ENCODE measurements around the gene CACNA2D3.

CACNA2D3 gene

DNA sequence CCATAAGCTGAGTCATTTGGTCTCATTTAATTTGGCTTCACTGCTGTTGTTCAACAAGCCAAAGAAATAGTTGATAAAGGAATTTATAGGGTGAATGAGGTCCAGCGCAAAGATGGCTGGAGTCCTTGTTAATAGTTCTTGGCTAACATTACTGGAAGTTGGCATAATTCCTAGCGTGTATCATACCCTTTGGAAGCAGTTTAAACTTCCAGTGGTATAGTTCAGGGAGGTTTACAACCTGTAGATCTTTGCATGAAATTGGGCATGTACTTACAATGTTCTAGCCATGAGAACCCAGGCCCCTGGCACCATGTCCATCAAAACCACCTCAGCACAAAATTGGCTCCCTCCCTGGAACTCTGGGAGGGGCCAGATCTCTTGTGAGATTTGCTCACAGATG lies 424.7 kb downstream of the CACNA2D3 start:
- no peak for DNase-seq

DNA sequence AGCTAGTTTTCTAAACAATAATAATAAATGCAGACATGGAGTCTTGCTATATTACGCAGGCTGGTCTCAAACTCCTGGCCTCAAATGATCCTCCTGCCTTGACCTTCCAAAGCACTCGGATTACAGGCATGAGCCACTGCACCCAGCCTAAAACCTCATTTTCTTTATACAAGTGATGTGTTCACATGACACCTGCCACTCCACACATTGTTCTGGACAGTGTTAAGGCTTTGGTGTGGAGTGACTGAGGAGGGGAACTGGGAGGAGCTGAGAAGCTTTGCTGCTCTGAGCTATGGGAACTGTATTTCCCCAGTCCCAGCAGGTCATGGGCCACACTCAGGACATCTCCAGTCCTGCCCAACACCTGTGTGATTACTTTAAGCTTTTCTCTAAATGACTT lies 425.5 kb downstream of the CACNA2D3 start:
- no peak for DNase-seq

DNA sequence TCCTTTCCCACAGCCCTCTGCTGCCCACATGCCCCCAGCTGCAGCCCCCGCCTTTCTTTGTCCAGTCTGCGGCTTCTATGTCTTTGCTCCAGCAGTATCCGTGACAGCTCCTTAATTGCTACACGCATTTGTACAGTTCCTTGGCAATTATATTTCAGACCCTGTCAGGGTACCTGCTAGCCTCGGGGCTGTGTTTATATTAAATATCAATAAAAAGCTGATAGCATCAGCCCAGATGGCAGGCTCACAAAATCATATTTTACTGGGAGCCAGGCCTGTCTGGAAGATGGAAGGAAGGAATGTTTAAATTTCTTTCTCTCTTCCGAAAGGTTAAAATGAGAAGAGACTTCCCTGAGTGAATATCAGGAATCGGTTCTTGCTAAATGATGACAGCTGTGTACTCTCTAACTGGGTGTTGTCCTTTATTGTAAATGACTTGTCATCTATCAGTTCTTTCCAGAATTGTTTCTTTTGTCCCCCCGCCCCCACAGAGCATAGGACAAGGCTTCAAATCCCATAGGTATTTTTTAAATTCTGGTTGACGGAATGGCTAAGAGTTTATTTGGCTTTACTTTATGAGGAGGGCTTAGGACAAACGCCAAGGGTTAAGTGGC lies 427.4 kb downstream of the CACNA2D3 start:
- no peak for DNase-seq

DNA sequence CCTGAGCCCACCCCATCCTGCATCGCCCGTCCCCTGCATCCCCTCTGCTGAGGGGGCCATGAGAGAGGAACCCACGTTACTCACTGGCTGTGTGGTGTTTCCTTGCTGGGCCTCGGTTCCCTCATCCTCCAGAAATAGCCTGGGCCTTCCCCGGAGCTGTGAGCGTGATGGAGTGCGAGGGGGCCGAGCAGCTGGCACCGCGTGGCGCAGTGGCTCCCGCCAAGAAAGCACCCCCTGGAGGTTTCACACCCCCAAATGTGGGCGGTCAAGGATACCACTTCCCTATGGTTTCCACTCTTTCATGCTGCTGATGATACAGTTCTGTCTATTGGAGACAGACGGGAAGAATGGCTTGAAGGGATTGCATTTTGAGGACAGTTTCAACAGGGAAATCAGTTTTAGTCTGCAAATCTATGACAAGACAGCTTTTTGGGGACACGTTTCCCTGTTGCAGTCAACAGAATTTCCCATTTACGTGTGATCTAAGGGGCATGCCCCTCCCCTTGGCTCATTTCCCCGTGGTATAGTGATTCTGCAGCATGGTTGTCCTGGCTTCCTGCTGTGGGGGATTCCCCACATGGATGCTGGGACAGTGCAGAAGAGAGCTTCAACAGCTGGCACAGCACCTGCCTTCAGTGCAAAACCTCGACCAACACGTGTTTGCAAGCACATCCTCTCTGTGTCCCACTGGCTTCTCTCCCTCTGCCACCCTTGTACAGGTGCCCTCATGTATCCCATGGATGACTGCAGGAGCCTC lies 428.0 kb downstream of the CACNA2D3 start:
- no peak for DNase-seq

DNA sequence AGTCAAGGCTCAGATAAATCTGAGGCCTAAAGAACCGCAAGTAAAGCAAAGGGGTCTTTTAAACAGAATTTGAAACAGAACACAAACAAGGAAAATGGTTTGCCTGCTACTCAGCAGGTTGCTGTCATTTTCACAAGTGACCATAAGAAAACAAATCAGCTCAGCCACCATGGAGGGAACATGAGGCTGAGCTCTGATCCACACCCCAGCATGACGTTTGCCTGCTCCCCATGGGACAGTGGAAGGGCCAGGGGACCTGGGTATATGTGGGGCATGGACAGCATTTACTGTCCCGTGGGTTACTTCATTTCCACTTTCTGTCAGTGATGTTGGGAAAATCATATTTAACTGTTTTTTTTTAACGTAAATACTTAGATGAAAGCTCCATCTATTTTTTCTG lies 434.3 kb downstream of the CACNA2D3 start:
- DNase-seq = no peak

DNA sequence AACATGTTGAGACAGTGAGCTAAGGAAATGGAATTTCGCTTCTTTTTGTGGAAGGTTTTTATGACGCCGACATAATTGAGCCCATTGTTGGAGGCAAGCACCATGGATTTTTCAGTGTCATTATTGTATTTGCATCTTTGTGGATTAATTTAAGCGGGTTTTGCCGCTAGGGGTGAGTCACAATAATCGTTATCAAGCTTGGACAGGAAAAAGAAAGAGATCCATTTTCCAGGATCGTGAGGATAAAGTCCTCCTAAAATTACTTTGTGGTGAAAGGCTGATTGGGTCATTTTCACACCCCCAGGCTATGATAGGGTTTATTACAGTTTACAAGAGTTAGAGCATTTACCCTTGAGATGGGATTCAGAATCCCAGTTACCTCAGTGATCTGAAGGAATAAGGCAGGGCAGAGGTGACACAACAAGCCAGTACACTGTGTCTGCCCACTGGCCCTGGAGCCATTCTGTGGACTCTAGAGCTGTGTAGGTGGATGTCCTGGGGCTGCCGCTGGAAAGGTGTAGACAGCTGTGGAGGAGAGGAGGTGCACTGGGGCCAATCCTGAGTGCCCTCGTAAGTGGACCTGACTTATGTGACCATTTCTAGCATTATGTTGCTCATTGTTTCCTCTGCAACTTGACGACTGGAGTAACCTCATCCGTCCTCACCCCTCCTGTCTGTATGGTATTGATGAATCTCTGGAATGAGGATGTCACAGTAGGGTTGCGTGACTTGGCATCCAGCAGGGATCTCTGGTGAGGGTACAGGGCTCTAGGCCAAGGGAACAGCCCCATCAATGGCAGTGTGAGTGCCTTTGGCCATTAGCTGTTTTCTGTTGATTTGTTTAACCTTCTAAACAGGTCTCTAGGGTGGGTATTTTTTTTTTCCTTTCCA lies 435.4 kb downstream of the CACNA2D3 start:
- peak; percentile 61 for DNase-seq

DNA sequence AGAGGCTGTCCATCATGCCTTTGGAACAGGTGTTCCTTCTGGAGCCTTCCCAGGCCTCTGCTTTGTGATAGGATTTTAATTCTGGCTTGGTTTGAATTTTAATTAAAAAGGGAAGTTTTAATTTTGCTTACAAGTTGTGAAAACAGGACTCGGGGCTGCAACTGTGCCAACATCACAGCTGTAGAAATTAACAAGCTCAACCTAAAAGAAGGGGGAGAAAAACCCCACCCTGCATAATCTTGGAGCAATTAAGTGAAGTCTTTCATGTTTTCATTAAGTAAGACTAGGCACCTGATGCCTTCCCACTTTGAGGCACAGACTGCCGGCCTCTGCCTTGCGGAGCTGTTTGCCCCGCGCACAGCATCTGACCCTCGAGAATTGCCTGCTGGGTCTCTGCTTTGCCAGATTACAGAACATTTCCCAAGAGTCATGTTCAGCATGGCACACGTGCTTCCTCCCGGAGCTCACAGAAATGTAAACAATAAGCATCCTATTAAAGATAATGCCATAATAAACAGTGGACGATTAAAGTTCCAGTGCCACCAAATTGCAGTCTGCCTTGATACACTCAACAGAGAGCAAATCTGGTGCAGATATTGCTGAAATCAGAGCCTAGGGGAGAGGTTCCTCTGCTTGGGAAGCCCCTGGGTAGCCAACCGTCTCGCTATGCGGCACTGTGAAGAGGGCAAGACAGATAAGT lies 441.3 kb downstream of the CACNA2D3 start:
- no peak for DNase-seq

DNA sequence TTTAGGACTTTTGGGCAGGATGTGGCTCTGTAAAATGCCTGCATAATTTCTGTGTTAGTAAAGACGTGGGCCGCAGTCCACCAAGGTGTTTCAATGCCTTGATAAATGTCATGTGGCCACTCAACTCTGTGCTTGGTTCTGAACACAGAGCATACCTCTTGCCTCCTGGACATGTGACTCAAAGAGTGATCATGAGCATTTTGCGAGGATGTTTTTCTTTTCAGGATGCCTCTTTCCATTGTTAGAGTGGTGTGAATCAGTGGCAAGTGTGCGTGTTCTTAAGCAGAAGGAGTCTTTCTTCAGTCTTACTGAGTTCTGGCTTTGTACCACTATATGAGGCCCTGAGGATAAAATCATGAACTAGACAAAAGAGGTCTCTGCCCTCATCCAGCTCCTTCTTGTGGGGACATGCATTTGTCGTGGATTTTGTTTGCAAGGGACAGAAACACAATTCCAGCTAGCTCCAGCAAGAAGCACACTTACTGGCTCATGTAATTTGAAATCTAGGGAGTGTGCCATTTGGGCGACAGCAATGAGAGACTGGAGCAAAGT lies 442.1 kb downstream of the CACNA2D3 start:
- no peak for DNase-seq

DNA sequence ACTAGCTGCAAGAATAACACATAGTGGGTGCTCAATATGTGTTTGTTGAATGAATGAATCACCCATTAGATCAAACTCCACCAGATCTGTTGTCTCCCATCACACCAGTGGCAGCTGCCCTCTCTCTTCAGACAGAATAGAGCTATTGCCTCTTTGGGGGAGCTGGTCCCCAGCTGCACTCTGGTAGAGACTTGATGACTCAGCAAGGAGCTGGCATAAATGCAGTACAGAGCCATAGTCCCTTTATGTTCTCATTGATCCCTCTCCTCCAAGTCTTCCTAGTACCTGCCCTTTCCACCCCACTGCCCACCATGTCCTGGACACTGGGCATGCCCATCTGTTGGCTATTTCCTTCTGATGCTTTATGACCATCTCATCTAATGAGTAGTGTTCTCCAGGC lies 443.6 kb downstream of the CACNA2D3 start:
- DNase-seq = no peak

DNA sequence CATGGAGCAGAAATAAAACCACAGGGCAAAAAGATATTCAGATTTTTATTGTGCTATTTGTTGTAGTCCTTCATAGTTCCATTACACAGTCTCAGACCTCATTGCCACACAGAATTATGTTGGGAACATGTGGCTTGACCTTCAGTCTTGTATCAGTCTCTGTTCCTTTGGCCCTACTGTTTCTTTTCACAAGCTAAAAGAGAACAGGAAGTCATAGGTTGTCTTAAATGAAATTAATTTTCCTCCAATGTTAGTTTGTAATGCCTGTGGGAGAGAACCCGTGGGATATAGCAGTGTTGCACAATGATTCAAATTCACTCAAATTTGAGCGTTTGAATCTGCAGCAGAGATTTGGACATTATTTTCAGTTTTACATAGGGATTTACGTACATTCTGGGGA lies 445.6 kb downstream of the CACNA2D3 start:
- DNase-seq = no peak

DNA sequence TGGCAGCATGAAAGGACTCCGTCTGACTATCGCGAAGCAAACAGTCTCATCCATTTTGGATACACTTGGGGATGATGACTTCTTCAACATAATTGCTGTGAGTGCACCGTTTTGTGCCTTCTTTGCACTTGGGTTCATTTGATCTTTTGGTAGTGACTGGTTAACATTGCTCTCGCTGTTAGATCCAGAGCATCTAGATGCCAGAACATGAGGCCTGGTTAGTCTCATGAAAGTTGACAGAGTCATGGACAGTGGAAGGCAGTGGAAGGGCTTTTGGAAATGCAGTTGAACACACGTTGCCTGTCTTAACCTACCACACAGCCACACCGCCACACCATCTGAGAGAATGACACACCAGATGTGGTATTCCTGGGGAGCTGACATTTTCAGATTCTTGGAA lies 447.7 kb downstream of the CACNA2D3 start:
- DNase-seq = no peak

DNA sequence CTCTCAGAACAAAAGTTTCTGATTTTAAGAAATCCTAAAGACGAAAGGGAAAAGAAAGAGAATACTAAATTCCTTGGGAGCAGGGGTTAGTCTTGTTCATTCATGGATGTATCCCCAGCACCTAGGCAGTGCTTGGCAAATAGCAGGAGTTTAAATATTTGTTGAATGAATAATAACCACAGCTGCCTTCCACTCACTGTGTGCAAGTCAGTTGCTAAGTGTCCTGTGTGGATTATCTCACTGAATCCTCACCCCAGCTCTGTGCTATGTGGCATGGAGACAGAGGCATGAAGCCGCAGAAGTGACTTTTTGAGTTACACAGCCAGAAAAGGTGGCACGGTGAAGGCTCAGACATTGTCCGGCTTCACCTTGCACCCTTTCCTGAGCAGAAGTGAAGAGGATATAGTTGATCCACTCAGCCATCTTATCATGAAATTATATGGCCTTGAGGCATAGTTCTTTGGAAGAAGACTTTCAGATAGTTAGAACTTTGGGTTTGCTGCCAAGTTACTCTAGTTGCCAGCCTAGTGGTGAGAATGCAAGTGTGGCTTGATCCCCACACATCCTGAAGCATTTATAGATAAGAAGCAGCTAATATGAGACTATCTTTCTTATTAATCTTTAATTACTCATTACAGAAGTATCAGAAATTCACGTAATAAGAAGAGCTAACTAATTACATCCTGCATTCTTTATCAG lies 450.0 kb downstream of the CACNA2D3 start:
- no peak for DNase-seq

DNA sequence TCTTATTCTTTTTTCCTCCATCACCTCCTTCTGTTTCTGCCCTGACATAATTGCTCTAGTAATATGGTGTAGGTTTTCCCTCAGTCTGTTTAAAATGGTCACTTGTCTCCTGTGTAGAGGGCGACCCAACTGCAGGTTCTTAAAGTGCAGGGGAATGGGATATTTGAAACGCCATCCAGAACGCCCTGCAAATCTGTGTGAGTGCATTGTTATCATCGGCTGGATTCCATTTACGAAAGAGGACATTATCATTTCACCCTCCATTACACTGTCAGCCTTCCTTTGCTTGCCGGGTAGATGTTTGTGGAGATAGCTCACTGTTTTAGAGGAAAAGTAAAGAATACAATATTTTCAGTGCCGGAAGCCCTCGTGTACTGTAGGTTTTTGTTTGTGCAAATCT lies 451.5 kb downstream of the CACNA2D3 start:
- no peak for DNase-seq

DNA sequence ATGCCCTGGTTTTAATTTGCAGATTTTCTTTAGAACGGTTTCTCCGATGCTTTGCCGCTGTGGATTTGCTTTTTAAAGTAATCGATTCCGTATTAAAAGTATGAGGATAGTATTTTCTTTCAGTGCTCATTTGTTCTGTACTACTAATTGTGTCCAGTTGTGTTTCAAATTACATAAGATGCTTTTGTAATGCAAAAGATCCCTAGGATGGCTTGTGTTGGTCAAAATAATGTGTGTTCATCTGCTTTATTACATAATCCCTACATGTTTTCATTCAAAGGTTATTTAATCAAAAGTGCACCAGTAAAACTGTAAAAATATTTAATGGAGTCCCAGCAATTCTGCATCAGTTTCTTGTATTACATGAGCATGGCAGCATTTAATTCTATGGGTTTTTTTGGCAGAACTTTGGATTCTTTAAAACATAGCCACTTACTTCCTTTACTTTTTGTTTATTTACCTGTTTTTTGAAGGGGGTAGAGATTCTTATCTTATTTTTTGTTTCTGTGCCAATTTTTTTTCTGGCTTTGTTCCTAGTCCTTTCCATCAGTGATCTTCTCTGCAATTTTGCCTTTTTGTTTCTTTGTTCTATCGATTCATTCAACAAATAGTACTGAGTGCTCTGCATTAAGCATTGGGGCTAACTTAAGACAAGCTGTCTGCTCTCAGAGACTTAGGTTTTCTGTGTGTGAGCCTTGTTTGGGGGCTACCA lies 452.7 kb downstream of the CACNA2D3 start:
- DNase-seq = no peak

DNA sequence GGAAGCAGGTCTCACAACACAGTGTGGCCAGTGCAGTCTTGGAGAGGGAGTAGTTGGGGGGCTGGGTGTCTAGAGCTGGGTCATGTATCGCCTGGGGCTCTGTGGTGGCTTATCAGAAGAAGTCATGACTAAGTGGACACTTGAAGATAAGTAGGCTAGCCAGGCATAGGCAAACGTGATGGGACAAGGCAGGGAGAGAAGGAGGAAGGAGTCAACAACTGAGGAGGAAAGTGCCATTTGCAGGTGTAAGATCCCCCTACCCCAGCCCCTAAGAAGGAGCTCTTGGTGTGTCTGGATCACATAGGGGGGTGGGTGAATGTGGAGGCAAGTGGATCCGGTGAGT lies 453.2 kb downstream of the CACNA2D3 start:
- peak; percentile 31 for DNase-seq

DNA sequence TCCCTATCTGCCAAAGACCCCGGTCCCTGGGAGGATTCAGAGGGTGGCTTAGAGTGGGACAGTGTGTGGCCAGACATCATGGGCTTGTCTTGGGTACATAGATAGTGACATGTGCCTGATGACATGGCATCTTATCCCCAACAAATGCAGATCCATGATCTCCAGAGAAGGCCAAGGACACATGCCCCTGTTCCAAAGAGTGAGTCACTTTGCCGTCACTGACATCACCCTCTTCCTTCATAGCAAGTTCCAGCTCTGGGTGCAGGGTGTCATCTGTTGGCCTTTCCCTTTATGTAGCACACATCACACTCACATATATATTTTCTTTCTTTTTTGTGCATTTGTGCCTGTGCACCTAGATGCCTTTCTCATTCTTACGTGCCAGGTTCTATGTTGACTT lies 455.0 kb downstream of the CACNA2D3 start:
- no peak for DNase-seq

DNA sequence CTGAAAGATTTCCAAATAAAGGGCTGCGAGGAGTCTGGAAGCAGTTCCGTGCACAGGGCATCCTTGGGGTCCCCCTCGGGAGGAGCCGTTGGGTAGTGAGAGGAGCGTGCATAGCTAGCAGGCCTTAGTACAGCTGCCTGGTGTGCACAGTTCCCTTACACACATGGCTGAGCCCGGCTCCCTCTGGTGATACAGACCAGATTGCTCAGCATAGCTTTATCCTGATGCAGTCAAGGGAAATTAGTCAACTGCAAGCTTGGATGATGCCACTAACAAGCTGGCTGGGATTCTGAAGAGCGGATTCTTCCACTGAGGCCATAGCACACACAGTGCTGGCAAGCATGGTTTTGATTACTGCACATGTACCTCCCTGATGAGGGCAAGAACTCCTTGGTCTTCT lies 456.1 kb downstream of the CACNA2D3 start:
- DNase-seq = no peak

DNA sequence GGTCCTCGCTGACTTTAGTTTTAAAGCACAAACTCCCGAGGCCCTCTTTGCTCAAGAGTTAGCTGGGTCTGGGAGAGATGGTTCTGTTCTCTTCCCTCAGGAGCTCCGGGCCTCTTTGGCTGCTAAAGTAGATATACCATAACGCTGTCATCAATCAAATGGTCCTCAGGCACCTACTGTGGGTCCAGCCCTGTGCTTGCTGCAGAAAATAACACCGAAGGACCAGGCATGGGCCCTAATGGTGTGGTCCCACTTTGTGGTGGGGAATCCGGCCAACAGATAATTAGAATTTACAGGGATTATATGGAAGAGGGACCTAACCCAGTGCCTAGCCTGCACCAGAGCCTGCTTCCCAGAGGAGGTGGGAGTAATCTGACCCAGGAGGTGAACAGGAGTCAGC lies 458.1 kb downstream of the CACNA2D3 start:
- DNase-seq = no peak

DNA sequence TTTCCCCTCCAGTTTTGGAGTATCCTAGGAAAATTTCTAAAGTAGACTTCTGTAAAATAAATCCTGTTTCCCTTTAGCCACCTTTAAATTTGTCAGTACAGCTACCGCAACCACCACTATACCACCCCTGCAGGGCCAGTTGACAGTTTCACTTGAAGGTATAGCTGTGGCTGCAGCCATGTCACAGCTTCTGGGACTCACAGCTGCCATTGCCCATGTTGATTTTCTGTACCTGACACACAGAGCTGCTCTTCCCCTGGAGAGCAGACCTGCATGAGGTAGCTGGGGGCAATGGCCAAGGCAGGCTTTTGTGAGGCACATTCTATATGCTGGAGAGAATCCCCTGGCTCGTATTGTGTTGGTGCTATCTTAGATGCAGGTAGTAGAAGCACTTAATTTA lies 460.1 kb downstream of the CACNA2D3 start:
- DNase-seq = no peak

DNA sequence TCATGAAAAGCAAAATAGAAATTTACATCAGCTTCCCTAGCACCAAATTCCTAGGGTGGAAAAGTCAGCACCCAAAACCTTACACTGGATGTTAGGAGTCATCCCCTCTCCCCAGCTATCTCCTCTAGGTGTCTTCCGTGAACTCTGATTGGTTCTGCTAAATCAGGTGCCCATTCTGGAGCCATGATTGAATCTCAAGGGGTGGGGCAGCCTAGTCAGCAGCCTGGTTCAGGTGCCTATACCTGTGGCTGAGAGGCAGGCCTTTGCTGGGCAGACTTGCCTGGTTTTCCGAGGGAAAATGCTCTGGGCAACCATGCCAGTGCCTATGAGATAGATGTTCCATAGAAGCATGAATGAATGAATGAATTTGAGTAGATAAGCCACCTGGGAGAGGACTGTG lies 468.8 kb downstream of the CACNA2D3 start:
- no peak for DNase-seq

DNA sequence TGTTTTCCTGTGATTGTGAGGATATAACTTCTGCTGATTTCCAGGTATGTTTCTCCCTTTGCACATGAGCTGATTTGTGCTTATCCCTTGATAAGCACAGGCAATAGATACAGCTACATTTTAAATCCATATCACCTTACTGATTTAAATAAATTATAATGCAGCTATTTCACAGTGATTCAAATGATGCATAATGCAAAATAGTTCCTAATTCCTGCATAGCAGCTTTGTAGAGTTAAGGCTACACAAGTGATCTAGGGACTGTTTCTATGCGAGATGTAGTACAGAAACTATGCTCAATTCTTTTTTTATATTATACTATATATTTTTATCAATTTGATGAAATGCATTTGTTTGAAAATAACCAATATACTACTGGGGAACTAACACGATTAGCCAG lies 471.3 kb downstream of the CACNA2D3 start:
- DNase-seq = no peak

DNA sequence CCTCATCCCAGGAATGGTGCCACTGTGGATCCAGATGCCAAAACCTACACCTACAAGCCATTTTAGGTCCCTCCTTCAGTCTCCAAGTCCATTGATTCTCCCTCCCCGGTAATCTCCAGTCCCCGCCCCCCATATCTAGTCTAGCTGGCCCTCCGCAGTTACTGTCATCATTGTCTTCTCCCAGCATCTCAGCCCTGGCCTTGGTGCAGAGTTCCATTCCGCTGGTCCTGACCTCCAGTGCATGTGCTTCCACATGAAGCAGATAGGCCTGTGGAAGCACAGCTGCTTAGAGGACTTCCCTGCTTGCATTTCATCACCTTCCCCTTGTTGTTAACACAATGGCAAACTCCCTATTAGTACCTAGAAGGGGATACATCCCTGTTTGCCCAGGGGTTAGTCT lies 473.7 kb downstream of the CACNA2D3 start:
- no peak for DNase-seq
